Measurements from ENCODE around the gene P2RY8. TPM values are rescaled to one million over a fixed set of nuclear protein-coding genes. Genes with fewer than 3 reads are reported as not detected.

The P2RY8 gene
- total RNA-seq, 3 donors from 2014 or later: 1.3 to 3.2 (median 1.5) TPM

DNA sequence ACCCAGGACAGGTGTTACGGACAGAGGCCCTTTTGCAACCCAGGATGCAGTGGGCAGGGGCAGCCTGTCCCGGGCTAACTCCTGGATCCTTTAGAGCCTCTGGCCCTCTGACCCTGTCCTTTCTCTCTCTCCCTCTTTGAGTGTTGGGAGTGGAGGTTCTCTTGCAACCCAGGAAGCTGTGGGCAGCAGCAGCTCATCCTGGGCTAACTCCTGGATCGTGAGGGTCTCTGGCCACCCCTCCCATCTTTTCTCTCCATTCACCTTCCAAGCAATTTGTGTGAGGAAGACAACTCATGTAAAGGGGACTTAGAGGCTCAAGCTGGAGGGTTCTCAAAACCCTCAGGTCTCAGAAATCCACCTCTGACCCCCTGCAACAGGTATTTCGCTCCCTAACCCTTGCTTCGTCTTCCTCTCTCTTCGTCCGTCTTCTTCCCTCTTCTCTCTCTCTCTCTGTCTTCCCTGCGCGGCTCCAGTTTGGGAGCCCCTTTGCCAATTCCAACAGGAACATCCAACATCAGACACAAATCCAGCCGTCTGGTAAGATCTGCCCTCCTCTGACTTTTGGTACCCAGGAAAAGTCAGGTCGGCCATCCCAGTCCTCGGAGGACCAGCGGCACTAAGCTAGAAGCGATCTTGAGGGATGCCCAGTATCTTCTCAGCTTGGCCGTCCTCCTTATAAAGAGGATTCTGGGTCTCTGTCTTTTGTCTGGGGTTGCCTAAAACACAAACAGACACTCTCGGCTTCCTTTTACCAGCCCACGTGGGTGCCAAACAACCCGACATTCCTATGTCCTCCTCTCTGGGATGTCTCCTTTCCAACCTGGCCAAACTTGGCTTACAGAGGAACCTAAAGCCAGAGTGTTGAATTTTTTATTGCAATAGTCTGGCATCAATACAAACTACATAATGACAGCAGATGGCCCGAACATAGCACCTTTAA, 92.2 kb downstream of the P2RY8 start:
- H3K4me3 ChIP-seq: no peak overlapping the region
- intact Hi-C loops (cut with DNase I; ENCODE audit: low total_unique reads): no loop called here
- H3K27ac ChIP-seq: no peak overlapping the region
- DNase-seq (ENCODE audit: low spot score in 2 of 2): peak in 1 of 2 donors; percentile 5
- no peaks in the 10 kb centered on the region for H3K4me1 ChIP-seq
- no peaks in the 10 kb centered on the region for H3K27me3 ChIP-seq
- H3K9me3 ChIP-seq: peaks cover 4 to 5% of the 10 kb centered on the region in 2 donors
- no peaks in the 10 kb centered on the region for H3K36me3 ChIP-seq
- TF ChIP-seq POLR2A (IDR thresholded peaks at IDR 0.05) (no peak), POLR2AphosphoS5 (IDR thresholded peaks at IDR 0.05) (no peak)
- TF ChIP-seq, protein P1, sequence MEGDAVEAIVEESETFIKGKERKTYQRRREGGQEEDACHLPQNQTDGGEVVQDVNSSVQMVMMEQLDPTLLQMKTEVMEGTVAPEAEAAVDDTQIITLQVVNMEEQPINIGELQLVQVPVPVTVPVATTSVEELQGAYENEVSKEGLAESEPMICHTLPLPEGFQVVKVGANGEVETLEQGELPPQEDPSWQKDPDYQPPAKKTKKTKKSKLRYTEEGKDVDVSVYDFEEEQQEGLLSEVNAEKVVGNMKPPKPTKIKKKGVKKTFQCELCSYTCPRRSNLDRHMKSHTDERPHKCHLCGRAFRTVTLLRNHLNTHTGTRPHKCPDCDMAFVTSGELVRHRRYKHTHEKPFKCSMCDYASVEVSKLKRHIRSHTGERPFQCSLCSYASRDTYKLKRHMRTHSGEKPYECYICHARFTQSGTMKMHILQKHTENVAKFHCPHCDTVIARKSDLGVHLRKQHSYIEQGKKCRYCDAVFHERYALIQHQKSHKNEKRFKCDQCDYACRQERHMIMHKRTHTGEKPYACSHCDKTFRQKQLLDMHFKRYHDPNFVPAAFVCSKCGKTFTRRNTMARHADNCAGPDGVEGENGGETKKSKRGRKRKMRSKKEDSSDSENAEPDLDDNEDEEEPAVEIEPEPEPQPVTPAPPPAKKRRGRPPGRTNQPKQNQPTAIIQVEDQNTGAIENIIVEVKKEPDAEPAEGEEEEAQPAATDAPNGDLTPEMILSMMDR (IDR thresholded peaks at IDR 0.05): no peak

DNA sequence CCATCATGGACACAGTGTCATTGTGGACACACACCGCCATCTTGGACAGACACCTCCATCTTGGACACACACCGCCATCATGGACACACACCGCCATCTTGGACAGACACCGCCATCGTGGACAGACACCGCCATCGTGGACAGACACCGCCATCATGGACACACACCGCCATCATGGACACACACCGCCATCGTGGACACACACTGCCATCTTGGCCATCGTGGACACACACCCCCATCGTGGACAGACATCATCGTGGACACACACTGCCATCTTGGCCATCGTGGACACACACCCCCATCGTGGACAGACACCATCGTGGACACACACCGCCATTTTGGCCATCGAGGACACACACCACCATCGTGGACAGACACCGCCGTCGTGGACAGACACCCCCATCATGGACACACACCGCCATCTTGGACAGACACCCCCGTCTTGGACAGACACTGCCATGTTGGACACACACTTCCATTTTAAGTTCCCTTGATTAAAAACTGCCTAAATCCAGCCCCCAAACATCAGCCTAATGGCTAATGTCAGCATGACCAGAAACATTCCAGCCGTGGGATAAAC, 93.4 kb downstream of the P2RY8 start:
- DNase-seq (ENCODE audit: low spot score in 2 of 2): peak in 1 of 2 donors; percentile 36
- TF ChIP-seq POLR2A (IDR thresholded peaks at IDR 0.05) (no peak), POLR2AphosphoS5 (IDR thresholded peaks at IDR 0.05) (no peak)
- TF ChIP-seq, protein P1 (IDR thresholded peaks at IDR 0.05): no peak
- Histone ChIP-seq H3K36me3 (no peaks in the 10 kb centered on the region), H3K27ac (no peak overlapping the region), H3K4me3 (no peak overlapping the region), H3K4me1 (no peaks in the 10 kb centered on the region), H3K9me3 (peaks cover 4 to 5% of the 10 kb centered on the region in 2 donors), H3K27me3 (no peaks in the 10 kb centered on the region)
- intact Hi-C loops (cut with DNase I; ENCODE audit: low total_unique reads): no loop called here

DNA sequence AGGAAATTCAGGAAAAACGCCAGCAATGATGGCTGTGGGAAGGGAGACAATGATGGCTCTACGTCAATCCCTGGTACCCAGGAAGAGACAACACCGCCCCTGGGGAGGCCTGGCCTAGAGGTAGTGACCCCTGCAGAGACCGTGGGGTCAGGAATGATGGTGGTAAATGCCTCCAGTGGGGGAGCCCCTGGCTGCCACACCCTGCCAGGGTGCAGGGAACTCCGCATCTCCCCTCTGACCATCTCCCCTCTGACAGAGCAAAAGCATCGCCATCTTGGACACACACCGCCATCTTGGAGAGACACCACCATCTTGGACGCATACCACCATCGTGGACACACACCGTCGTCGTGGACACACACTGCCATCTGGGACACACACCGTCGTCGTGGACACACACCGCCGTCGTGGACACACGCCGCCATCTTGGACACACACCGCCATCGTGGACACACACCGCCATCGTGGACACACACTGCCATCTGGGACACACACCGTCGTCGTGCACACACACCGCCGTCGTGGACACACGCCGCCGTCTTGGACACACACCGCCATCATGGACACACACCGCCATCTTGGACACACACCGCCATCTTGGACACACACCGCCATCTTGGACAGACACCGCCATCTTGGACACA, 94.1 kb downstream of the P2RY8 start:
- no peaks in the 10 kb centered on the region for H3K4me1 ChIP-seq

DNA sequence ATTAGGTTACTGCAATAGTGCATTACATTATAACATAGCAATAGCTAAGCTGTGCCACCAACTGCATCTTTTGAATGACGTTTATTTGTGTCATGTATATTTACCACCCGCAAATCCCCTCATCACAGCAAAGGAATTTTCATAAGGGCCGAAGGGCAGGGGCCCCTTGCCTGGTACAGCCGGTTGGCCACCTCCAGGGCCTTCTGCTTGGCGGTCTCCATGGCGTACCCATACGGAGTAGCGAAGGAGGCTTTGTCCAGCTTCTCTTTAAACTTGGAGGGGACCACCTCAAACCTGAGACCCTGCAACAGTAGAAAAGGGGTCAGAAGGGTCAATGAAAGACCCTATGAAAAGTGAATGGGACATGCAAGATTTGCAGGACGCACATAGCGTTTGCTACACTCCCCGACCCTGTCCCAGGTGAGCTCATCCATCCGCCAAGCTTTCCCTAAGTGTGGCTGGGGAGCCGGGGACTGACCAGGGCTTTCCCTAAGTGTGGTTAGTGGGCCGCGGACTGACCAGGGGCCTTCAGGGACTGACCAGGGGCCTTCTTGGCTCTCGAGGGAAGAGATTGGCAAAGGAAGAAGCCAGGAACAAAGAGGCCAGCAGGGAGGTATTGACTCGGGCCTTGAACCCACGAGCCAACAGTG, 94.8 kb downstream of the P2RY8 start:
- Histone ChIP-seq H3K27ac (no peak overlapping the region), H3K4me3 (no peak overlapping the region), H3K36me3 (no peaks in the 10 kb centered on the region), H3K27me3 (no peaks in the 10 kb centered on the region), H3K9me3 (peaks cover 1 to 3% of the 10 kb centered on the region in 2 donors), H3K4me1 (no peaks in the 10 kb centered on the region)
- peak in 1 of 2 donors; percentile 22 for DNase-seq (ENCODE audit: low spot score in 2 of 2)
- intact Hi-C loops (cut with DNase I; ENCODE audit: low total_unique reads): no loop called here
- TF ChIP-seq POLR2A (IDR thresholded peaks at IDR 0.05): no peak
- no peak for TF ChIP-seq POLR2AphosphoS5 (IDR thresholded peaks at IDR 0.05)
- TF ChIP-seq, protein P1 (IDR thresholded peaks at IDR 0.05): no peak

More for the DNA sequence above, 94.1 kb downstream of the P2RY8 start:
- intact Hi-C loops (cut with DNase I; ENCODE audit: low total_unique reads): no loop called here
- no peak overlapping the region for H3K4me3 ChIP-seq
- no peaks in the 10 kb centered on the region for H3K27me3 ChIP-seq
- TF ChIP-seq, protein P1 (IDR thresholded peaks at IDR 0.05): no peak
- TF ChIP-seq POLR2A (IDR thresholded peaks at IDR 0.05) (no peak), POLR2AphosphoS5 (IDR thresholded peaks at IDR 0.05) (no peak)
- no peaks in the 10 kb centered on the region for H3K36me3 ChIP-seq
- no peak overlapping the region for H3K27ac ChIP-seq
- DNase-seq (ENCODE audit: low spot score in 2 of 2): peak in 1 of 2 donors; percentile 22
- H3K9me3 ChIP-seq: peaks cover 4 to 5% of the 10 kb centered on the region in 2 donors
